ENCODE results near the gene RPL26.

Gene RPL26

DNA sequence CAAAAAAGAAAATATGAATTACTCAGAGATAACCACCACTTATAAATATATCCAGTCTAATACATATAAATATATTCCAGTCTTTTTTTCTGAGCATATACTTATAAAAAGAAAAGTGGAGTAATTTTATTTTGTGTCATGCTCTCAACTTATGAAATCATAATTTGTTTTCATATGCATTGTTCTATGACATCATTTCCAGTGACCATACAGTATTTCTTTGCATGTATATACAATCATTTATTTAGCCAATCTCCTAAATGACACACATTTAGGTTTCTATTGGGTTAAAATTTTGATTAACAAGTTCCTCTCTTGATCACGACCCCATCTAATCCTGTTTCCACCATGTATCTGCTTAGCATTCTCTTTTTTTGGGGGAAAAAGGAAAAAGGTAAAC is 36.3 kb upstream of the RPL26 start:
- TF ChIP-seq, protein P1, sequence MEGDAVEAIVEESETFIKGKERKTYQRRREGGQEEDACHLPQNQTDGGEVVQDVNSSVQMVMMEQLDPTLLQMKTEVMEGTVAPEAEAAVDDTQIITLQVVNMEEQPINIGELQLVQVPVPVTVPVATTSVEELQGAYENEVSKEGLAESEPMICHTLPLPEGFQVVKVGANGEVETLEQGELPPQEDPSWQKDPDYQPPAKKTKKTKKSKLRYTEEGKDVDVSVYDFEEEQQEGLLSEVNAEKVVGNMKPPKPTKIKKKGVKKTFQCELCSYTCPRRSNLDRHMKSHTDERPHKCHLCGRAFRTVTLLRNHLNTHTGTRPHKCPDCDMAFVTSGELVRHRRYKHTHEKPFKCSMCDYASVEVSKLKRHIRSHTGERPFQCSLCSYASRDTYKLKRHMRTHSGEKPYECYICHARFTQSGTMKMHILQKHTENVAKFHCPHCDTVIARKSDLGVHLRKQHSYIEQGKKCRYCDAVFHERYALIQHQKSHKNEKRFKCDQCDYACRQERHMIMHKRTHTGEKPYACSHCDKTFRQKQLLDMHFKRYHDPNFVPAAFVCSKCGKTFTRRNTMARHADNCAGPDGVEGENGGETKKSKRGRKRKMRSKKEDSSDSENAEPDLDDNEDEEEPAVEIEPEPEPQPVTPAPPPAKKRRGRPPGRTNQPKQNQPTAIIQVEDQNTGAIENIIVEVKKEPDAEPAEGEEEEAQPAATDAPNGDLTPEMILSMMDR (IDR thresholded peaks at IDR 0.05; ENCODE audit: low read depth, low read length, missing control alignments) = no peak
- no peak for DNase-seq (ENCODE audit: extremely low read depth, low read depth)
- H3K4me3 ChIP-seq (replicated peaks; ENCODE audit: low read depth, low read length) = no peak overlapping the region

DNA sequence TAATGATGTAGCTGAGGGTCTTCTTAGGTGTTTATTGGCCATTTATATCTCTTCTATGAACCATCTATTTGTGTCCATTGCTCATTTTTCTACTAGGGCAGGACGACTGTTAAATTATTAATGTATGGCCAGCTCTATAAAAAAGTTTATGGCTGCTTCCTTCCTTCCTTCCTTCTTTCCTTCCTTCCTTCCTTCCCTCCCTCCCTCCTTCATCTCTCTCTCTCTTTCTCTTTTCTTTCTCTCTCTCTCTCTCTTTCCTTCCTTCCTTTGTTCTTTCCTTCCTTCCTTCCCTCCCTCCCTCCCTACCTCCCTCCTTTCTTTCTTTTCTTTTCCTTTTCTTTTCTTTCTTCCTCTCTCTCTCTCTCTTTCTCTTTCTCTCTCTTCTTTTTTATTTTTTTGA is 35.5 kb upstream of the RPL26 start:
- TF ChIP-seq, protein P1 (IDR thresholded peaks at IDR 0.05; ENCODE audit: low read depth, low read length, missing control alignments) = no peak
- no peak for DNase-seq (ENCODE audit: extremely low read depth, low read depth)
- H3K4me3 ChIP-seq (replicated peaks; ENCODE audit: low read depth, low read length) = no peak overlapping the region

DNA sequence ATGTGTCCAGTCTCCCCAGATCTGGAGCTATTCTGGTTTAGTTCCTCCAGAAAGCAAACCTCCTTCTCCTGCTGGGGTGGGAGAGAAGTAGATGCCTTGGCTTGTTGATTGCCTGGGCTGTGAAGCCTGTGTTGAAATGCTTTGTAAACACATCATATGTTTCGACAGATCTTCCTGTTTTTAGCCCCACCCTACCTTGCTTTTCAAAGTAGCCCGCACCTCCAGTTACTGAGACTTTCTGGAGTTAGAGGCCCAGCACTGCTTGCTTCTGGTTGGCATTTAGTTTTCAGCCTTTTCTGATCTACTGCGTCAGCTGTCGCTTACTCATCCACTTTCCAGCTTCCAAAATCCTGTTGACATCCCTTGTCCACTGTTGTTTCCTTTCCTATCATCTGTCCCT is 34.8 kb upstream of the RPL26 start:
- no peak overlapping the region for H3K4me3 ChIP-seq (replicated peaks; ENCODE audit: low read depth, low read length)
- TF ChIP-seq, protein P1 (IDR thresholded peaks at IDR 0.05; ENCODE audit: low read depth, low read length, missing control alignments) = no peak
- DNase-seq (ENCODE audit: extremely low read depth, low read depth) = no peak

DNA sequence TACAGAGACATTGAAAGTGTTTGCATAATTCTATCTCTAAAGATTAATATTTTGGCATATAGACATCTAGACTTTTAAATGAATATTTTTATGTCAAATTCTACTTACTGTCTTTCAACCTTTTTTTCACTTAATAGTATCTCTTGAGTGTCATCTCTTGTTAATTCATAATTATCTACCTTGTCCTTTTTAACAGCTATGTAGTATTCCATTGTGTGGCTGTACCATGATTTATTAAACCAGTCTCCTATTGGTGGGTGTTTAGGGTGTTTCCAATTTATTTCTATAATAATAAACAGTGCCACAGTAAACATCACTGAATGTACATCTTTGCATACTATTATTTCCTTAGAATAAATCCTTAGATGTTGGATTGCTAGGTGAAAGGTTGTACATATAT is 30.9 kb upstream of the RPL26 start:
- TF ChIP-seq, protein P1 (IDR thresholded peaks at IDR 0.05; ENCODE audit: low read depth, low read length, missing control alignments) = no peak
- H3K4me3 ChIP-seq (replicated peaks; ENCODE audit: low read depth, low read length) = no peak overlapping the region
- DNase-seq (ENCODE audit: extremely low read depth, low read depth) = no peak

DNA sequence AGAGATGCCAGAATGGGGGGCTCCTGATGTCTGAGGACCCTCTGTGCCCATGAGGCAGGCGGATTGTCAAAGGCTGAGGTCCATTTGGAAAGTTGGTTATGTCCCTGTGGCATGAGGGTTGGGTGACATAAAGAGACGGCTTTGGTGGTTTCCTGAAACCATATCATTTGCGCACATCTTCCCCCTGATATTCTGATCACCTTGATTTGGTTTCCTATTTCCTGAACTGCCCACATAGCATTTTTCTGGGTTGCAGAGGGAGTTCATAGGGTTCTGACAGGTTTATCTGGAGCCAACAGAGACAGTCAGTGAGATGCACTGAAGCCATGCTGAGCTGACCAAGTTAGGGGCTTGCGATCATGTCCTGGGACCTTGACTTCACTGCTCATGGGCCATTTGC is 30.3 kb upstream of the RPL26 start:
- DNase-seq (ENCODE audit: extremely low read depth, low read depth) = no peak
- H3K4me3 ChIP-seq (replicated peaks; ENCODE audit: low read depth, low read length) = no peak overlapping the region
- TF ChIP-seq, protein P1 (IDR thresholded peaks at IDR 0.05; ENCODE audit: low read depth, low read length, missing control alignments) = no peak

DNA sequence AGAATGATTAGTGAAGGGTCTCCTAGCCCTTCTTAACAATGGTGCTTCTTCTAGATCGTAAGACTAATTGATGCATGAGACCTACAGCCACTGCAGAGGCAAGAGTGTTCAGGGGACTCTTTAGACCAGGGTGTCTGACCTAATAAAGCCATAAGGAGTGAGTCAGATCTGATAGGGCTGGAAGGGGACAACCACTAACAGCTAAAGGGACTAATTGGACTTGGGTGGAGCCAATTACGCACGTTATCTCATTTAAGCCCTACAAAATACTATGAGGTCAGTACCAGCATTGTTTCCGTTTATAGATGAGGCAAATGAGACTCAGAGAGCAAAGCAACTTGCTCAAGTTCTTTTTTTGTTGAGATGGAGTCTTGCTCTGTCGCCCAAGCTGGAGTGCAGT is 29.1 kb upstream of the RPL26 start:
- no peak for DNase-seq (ENCODE audit: extremely low read depth, low read depth)
- H3K4me3 ChIP-seq (replicated peaks; ENCODE audit: low read depth, low read length) = no peak overlapping the region
- TF ChIP-seq, protein P1 (IDR thresholded peaks at IDR 0.05; ENCODE audit: low read depth, low read length, missing control alignments) = no peak

DNA sequence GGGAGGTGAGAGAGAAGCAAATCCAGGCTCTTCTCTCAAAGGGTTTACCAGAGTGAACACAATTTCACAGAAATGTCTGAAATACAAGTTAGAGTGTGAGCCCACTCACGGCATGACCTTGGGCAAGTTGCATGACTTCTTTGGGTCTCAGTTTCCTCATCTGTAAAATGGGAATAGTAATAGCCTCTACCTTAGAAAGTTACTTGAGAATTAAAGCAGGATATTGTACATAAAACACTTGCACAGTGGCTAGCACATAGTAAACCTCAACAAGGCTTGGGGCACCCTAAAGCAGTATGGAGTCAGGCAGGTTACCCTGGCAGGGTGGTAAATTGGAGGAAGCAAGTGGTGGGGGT is 27.9 kb upstream of the RPL26 start:
- TF ChIP-seq, protein P1 (IDR thresholded peaks at IDR 0.05; ENCODE audit: low read depth, low read length, missing control alignments) = no peak
- no peak for DNase-seq (ENCODE audit: extremely low read depth, low read depth)

More for the DNA sequence above, 27.9 kb upstream of the RPL26 start:
- H3K4me3 ChIP-seq (replicated peaks; ENCODE audit: low read depth, low read length) = no peak overlapping the region

All from HFF-Myc (cell line).